HG03060 (cell line): Measurements from ENCODE around the gene GINS1.

Experiments
- ATAC-seq: cut with Tn5 transposase; IDR thresholded peaks from one replicate; pipeline ENCODE4 v1.9.1; 2021; ENCODE audit warnings: low read depth, moderate number of reproducible peaks; ENCODE audit not compliant: unreplicated experiment

Gene GINS1

GRCh38 chr20:25490656-25491445 lies 83.4 kb downstream of the GINS1 start:
- no peak for ATAC-seq

- ATAC-seq = no peak
Measured at GRCh38 chr20:25491446-25492038, 84.1 kb downstream of the GINS1 start.

GRCh38 chr20:25493137-25493536 lies 85.7 kb downstream of the GINS1 start:
- ATAC-seq = no peak

GRCh38 chr20:25493748-25494505 lies 86.5 kb downstream of the GINS1 start:
- ATAC-seq = no peak

- no peak for ATAC-seq
Measured at GRCh38 chr20:25494506-25495188, 87.2 kb downstream of the GINS1 start.

- ATAC-seq = no peak
Measured at GRCh38 chr20:25495189-25495824, 87.8 kb downstream of the GINS1 start.

GRCh38 chr20:25496165-25496967 lies 88.9 kb downstream of the GINS1 start:
- no peak for ATAC-seq

GRCh38 chr20:25496968-25497401 lies 89.5 kb downstream of the GINS1 start:
- ATAC-seq = no peak

GRCh38 chr20:25497586-25498279 lies 90.3 kb downstream of the GINS1 start:
- no peak for ATAC-seq
